ENCODE results near the gene AGBL4.

Gene AGBL4

DNA sequence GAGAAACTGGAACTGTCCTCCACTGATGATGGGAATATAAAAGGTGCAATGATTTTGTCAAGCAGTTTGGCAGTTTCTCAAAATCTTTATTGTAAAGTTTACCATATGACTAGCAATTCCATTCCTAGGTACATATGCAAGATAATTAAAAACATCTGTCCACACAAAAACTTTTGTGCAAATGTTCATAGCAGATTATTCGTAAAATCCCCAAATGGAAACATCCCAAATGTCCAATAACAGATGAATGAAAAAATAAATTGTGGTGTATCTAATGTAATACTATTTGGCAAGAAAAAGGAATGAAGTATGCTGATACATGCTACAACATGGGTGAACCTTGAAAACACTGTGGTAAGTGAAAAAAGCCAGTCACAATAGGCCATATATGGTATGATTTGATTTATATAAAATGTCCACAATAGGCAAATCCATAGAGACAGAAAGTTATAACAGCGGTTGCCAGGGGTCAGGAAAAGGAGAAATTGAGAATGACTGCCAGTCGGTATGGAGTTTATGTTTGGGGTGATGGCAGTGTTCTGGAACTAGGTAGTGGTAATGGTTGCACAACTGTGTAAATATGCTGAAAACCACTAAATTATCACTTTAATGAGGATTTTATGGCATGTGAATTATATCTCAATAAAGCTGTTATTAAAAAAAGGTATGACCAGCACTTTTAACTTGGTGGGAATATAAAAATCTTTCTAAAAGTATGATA lies 1165.4 kb downstream of the AGBL4 start:
- TF ChIP-seq, protein P1, sequence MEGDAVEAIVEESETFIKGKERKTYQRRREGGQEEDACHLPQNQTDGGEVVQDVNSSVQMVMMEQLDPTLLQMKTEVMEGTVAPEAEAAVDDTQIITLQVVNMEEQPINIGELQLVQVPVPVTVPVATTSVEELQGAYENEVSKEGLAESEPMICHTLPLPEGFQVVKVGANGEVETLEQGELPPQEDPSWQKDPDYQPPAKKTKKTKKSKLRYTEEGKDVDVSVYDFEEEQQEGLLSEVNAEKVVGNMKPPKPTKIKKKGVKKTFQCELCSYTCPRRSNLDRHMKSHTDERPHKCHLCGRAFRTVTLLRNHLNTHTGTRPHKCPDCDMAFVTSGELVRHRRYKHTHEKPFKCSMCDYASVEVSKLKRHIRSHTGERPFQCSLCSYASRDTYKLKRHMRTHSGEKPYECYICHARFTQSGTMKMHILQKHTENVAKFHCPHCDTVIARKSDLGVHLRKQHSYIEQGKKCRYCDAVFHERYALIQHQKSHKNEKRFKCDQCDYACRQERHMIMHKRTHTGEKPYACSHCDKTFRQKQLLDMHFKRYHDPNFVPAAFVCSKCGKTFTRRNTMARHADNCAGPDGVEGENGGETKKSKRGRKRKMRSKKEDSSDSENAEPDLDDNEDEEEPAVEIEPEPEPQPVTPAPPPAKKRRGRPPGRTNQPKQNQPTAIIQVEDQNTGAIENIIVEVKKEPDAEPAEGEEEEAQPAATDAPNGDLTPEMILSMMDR (IDR thresholded peaks at IDR 0.05; ENCODE audit: low read depth, low read length) = no peak

DNA sequence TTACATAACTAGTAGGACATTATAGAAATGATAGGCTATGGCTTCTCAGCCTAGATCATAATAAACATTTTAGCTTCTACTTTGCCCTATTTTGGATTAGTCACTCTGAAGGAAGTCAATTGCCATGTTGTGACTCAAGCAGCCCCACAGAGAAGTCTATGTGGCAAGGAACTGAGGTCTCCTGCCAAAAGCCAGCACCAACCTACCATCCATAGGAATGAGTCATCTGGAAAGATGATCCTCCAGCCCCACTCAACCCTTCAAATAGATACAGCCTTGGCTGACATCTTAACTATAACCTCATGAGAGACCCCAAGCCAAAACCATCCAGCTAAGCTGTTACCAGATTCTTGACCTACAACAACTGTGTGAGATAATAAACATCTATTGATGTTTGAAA lies 1170.7 kb downstream of the AGBL4 start:
- peak; percentile 86 for DNase-seq (ENCODE audit: extremely low read depth, low read depth)

More for the DNA sequence above, 1165.4 kb downstream of the AGBL4 start:
- DNase-seq (ENCODE audit: extremely low read depth, low read depth) = no peak

DNA sequence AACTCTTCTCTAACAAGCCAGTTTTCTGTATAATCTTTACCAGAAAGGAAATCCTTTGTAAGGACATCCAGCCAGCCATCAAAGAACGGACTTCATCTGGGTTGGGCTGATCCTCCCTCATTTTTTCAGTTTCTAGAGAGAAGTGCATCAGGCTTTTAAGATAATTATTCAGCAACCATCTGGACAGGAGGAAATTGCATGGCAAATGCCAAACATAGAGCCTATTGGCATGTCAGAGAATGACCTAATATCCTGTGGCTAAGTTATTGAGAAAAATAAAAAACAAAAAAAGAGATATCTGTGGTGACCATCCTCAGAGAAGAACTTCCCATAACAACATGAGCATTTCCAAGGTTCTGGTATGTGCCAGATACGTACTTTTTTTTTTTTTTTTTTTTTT lies 1172.1 kb downstream of the AGBL4 start:
- no peak for DNase-seq (ENCODE audit: extremely low read depth, low read depth)
- TF ChIP-seq, protein P1 (IDR thresholded peaks at IDR 0.05; ENCODE audit: low read depth, low read length) = no peak

More for the DNA sequence above, 1170.7 kb downstream of the AGBL4 start:
- TF ChIP-seq, protein P1 (IDR thresholded peaks at IDR 0.05; ENCODE audit: low read depth, low read length) = no peak

DNA sequence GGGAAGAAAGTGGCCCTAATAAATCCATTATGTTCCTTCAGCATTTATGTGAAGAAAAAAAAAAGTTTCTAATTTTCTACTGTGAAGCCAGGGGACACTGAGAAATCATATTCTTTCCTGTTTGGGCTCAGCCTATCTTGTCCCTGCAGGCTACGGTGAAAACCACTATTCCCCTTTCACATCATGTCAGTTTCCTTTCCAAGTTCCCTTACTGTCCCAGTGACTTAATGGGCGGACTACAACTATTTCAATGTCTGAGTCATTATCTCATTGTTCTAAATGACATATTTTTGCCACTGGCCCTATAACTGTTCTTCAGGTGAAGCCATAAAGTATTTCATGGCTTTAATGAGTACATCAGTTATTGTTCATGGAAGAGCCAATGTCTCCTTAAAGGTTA lies 1175.7 kb downstream of the AGBL4 start:
- TF ChIP-seq, protein P1 (IDR thresholded peaks at IDR 0.05; ENCODE audit: low read depth, low read length) = no peak
- no peak for DNase-seq (ENCODE audit: extremely low read depth, low read depth)

DNA sequence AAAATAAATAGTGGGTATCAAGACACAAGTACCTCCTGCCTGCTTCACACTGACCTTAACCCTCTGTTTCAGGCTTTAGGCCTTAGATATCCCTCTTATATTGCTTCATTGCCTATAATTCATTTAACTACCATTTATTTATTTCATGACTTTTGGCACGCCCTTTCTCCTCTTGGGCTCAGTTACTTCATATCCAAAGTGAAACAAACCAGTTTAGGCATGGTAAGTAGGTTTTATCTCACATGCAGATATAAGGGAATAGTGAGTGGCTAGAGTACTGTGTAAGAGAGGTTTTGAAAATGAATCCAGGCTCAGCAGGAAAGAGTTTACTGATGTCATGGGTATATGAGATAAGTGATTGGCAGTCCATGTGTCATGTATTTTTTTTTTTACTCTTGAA lies 1177.3 kb downstream of the AGBL4 start:
- no peak for DNase-seq (ENCODE audit: extremely low read depth, low read depth)
- TF ChIP-seq, protein P1 (IDR thresholded peaks at IDR 0.05; ENCODE audit: low read depth, low read length) = no peak

DNA sequence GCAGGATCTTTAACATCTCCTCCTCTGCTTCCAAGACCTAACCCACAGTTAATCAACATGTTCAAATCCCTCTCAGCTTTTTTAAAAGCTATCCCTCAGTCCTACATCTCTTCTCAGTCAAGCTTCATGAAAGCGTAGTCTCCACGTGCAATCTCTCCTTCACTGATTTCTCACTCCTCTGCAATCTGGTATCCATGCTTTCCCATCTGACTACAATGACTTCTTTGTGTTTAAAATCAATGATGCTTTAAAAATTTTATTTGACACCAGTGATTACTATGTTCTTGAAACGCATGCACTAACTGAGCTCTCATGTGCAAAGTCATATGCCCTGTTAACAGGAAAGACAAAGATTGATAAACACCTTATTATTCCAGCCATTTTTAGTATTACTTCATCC lies 1179.6 kb downstream of the AGBL4 start:
- no peak for DNase-seq (ENCODE audit: extremely low read depth, low read depth)
- TF ChIP-seq, protein P1 (IDR thresholded peaks at IDR 0.05; ENCODE audit: low read depth, low read length) = no peak

DNA sequence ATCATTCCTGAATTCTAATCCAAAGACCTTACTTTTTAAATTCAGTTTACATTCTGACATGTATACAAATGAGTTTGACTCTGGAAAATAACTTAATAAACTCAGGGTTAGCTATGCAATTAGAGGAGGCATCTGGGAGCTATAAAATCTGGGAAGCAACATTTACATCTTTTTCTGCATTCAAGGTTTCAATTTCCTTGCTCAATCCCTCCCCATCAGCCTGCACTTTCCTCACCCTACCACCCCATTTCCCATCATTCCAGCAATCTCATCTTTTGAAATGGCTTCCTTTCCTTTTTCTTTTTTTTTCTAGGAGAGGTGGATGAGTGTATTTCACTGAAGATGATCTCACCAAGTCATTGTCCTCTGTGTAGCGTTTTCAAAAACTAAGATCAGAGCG lies 1181.8 kb downstream of the AGBL4 start:
- TF ChIP-seq, protein P1 (IDR thresholded peaks at IDR 0.05; ENCODE audit: low read depth, low read length) = no peak

More for the DNA sequence above, 1181.8 kb downstream of the AGBL4 start:
- DNase-seq (ENCODE audit: extremely low read depth, low read depth) = no peak

Data from AG09319 (cell line).